ENCODE results near the gene MBD5. TPM values are rescaled to one million over a fixed set of nuclear protein-coding genes. Genes with fewer than 3 reads are reported as not detected.

MBD5 gene
- total and polyA plus RNA-seq, 2 donors (not counting 1 experiment from before 2014, with no cell fraction given): 10.9 to 69.7 TPM

DNA sequence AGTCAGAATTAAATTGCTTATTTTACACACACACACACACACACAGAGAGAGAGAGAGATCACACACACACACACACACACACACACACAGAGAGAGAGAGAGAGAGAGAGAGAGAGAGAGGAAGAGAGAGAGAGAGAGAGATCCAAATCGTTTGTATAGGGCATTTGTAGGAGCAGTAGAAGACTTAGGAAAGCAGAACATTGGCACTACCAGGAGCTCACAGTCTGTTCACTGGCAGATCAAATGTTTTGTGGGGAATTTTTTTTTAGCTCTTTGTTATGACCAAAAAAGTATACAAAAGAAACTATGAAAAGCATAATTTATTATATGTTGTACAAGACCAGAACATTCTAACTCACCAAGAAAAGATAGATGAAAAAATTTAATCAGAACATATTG lies 81.8 kb downstream of the MBD5 start:
- DNase-seq: no peak
- no peaks in the 10 kb centered on the region for H3K27me3 Mint-ChIP-seq
- H3K4me1 ChIP-seq (ENCODE audit: control insufficient read depth in 2 of 2, insufficient read depth in 2 of 2, low read length in 2 of 2): no peaks in the 10 kb centered on the region
- intact Hi-C loops (cut with micrococcal nuclease): no loop called here
- no peaks in the 10 kb centered on the region for H3K36me3 ChIP-seq (replicated peaks in 1 of 2; ENCODE audit: control extremely low read depth in 1 of 2, control insufficient read depth in 1 of 2, extremely low read depth in 1 of 2, insufficient read depth in 2 of 2, low read length in 1 of 2)
- no peaks in the 10 kb centered on the region for H3K27me3 ChIP-seq (replicated peaks in 1 of 4; ENCODE audit: control extremely low read depth in 1 of 4, control insufficient read depth in 3 of 4, insufficient read depth in 4 of 4, low read length in 3 of 4)
- POLR2A ChIA-PET: no interaction called here
- 0% methylated on average over 1 of the region's 1 CpG for WGBS (ENCODE audit: insufficient coverage)
- H3K27ac ChIP-seq (ENCODE audit: low read length in 2 of 2): no peak overlapping the region
- no peaks in the 10 kb centered on the region for H3K79me2 ChIP-seq (ENCODE audit: control insufficient read depth, insufficient read depth, low read length)
- H3K9me3 Mint-ChIP-seq (ENCODE audit: insufficient read depth): peaks cover 3% of the 10 kb centered on the region
- H4K20me1 ChIP-seq (ENCODE audit: control insufficient read depth, insufficient read depth, low read length, poor library complexity, severe bottlenecking): no peaks in the 10 kb centered on the region
- no peak overlapping the region for H3K27ac Mint-ChIP-seq
- H3K4me1 Mint-ChIP-seq: no peaks in the 10 kb centered on the region
- no peak overlapping the region for H3K4me3 ChIP-seq (ENCODE audit: control extremely low read depth in 1 of 5, extremely low read depth in 1 of 5, insufficient read depth in 1 of 5, low read depth in 2 of 5, low read length in 4 of 5)
- H3K9me3 ChIP-seq (ENCODE audit: control extremely low read depth in 1 of 3, control insufficient read depth in 2 of 3, insufficient read depth in 1 of 3, low read length in 2 of 3): no peaks in the 10 kb centered on the region
- CTCF ChIA-PET: no interaction called here
- no peak overlapping the region for H3K4me3 Mint-ChIP-seq
- no peak for TF ChIP-seq CTCF (IDR thresholded peaks at IDR 0.05)
- no peak overlapping the region for H2AFZ ChIP-seq (ENCODE audit: insufficient read depth, low read depth, low read length, poor library complexity, severe bottlenecking)
- no peak overlapping the region for H3K9ac ChIP-seq (ENCODE audit: low read length)
- no peak for ATAC-seq (ENCODE audit: low read depth)
- no peak overlapping the region for H3K4me2 ChIP-seq (replicated peaks; ENCODE audit: low read depth, low read length, poor library complexity, severe bottlenecking)

GRCh38 chr2:148103946-148104345 lies 83.1 kb downstream of the MBD5 start:
- peaks cover 5% of the 10 kb centered on the region for H3K9me3 Mint-ChIP-seq (ENCODE audit: insufficient read depth)
- no peaks in the 10 kb centered on the region for H3K27me3 ChIP-seq (replicated peaks in 1 of 4; ENCODE audit: control extremely low read depth in 1 of 4, control insufficient read depth in 3 of 4, insufficient read depth in 4 of 4, low read length in 3 of 4)
- CTCF ChIA-PET: no interaction called here
- peaks cover 0 to 1% (median 1%) of the 10 kb centered on the region in 3 donors for H3K9me3 ChIP-seq (ENCODE audit: control extremely low read depth in 1 of 3, control insufficient read depth in 2 of 3, insufficient read depth in 1 of 3, low read length in 2 of 3)
- intact Hi-C loops (cut with micrococcal nuclease): no loop called here
- no peaks in the 10 kb centered on the region for H3K4me1 Mint-ChIP-seq
- DNase-seq: no peak
- H2AFZ ChIP-seq (ENCODE audit: insufficient read depth, low read depth, low read length, poor library complexity, severe bottlenecking): no peak overlapping the region
- no peak overlapping the region for H3K4me2 ChIP-seq (replicated peaks; ENCODE audit: low read depth, low read length, poor library complexity, severe bottlenecking)
- no peaks in the 10 kb centered on the region for H3K79me2 ChIP-seq (ENCODE audit: control insufficient read depth, insufficient read depth, low read length)
- H3K4me3 ChIP-seq (ENCODE audit: control extremely low read depth in 1 of 5, extremely low read depth in 1 of 5, insufficient read depth in 1 of 5, low read depth in 2 of 5, low read length in 4 of 5): no peak overlapping the region
- no peak overlapping the region for H3K27ac Mint-ChIP-seq
- POLR2A ChIA-PET: no interaction called here
- TF ChIP-seq EZH2 (IDR thresholded peaks at IDR 0.05; ENCODE audit: borderline replicate concordance, insufficient read depth, low read depth, low read length, poor library complexity, severe bottlenecking) (no peak), CTCF (IDR thresholded peaks at IDR 0.05) (no peak)
- no peak overlapping the region for H3K4me3 Mint-ChIP-seq
- no peaks in the 10 kb centered on the region for H3K4me1 ChIP-seq (ENCODE audit: control insufficient read depth in 2 of 2, insufficient read depth in 2 of 2, low read length in 2 of 2)
- no peaks in the 10 kb centered on the region for H4K20me1 ChIP-seq (ENCODE audit: control insufficient read depth, insufficient read depth, low read length, poor library complexity, severe bottlenecking)
- no peak for ATAC-seq (ENCODE audit: low read depth)
- H3K9ac ChIP-seq (ENCODE audit: low read length): no peak overlapping the region
- H3K36me3 ChIP-seq (replicated peaks in 1 of 2; ENCODE audit: control extremely low read depth in 1 of 2, control insufficient read depth in 1 of 2, extremely low read depth in 1 of 2, insufficient read depth in 2 of 2, low read length in 1 of 2): no peaks in the 10 kb centered on the region
- no peak overlapping the region for H3K27ac ChIP-seq (ENCODE audit: low read length in 2 of 2)
- H3K27me3 Mint-ChIP-seq: no peaks in the 10 kb centered on the region
